Measurements from ENCODE around the gene STRBP. TPM values are rescaled to one million over a fixed set of nuclear protein-coding genes. Genes with fewer than 3 reads are reported as not detected.
"Not testable (repeated sequence)": the region's sequence is repeated elsewhere in the genome, so short reads cannot be mapped to it uniquely, and the experiment has no call there.

The STRBP gene
- total RNA-seq, 2 donors from 2014 or later: 30.1 to 42.5 TPM

GRCh38 chr9:123299558-123300126 is 31.3 kb upstream of the STRBP start:
- Mint-ChIP-seq H3K9me3 (no peaks in the 10 kb centered on the region), H3K4me1 (peaks cover 3% of the 10 kb centered on the region), H3K27ac (no peak overlapping the region), H3K27me3 (no peaks in the 10 kb centered on the region), H3K36me3 (ENCODE audit: low read depth) (no peaks in the 10 kb centered on the region), H3K4me3 (no peak overlapping the region)
- no peak for ATAC-seq (replicated peaks)

GRCh38 chr9:123296174-123296573 is 27.8 kb upstream of the STRBP start:
- H3K36me3 Mint-ChIP-seq (ENCODE audit: low read depth): no peaks in the 10 kb centered on the region
- no peak for ATAC-seq (replicated peaks)
- H3K27ac Mint-ChIP-seq: no peak overlapping the region
- no peaks in the 10 kb centered on the region for H3K9me3 Mint-ChIP-seq
- no peak overlapping the region for H3K4me3 Mint-ChIP-seq
- H3K4me1 Mint-ChIP-seq: no peaks in the 10 kb centered on the region
- peaks cover 9% of the 10 kb centered on the region for H3K27me3 Mint-ChIP-seq

- ATAC-seq (replicated peaks): no peak
- H3K9me3 Mint-ChIP-seq: no peaks in the 10 kb centered on the region
- H3K4me1 Mint-ChIP-seq: no peaks in the 10 kb centered on the region
- H3K4me3 Mint-ChIP-seq: no peak overlapping the region
- H3K27me3 Mint-ChIP-seq: peaks cover 9% of the 10 kb centered on the region
- H3K27ac Mint-ChIP-seq: no peak overlapping the region
- H3K36me3 Mint-ChIP-seq (ENCODE audit: low read depth): no peaks in the 10 kb centered on the region
Measured at GRCh38 chr9:123291736-123292135, 23.4 kb upstream of the STRBP start.

GRCh38 chr9:123290764-123291163 is 22.4 kb upstream of the STRBP start:
- Mint-ChIP-seq H3K27ac (no peak overlapping the region), H3K9me3 (no peaks in the 10 kb centered on the region)

GRCh38 chr9:123287639-123288038 is 19.3 kb upstream of the STRBP start:
- peak; percentile 24 for ATAC-seq (replicated peaks)
- H3K36me3 Mint-ChIP-seq (ENCODE audit: low read depth): no peaks in the 10 kb centered on the region
- no peak overlapping the region for H3K27ac Mint-ChIP-seq
- no peak overlapping the region for H3K4me3 Mint-ChIP-seq
- H3K27me3 Mint-ChIP-seq: peaks cover 9% of the 10 kb centered on the region
- no peaks in the 10 kb centered on the region for H3K4me1 Mint-ChIP-seq
- H3K9me3 Mint-ChIP-seq: no peaks in the 10 kb centered on the region

More at GRCh38 chr9:123290764-123291163, 22.4 kb upstream of the STRBP start:
- no peaks in the 10 kb centered on the region for H3K4me1 Mint-ChIP-seq
- peaks cover 9% of the 10 kb centered on the region for H3K27me3 Mint-ChIP-seq
- ATAC-seq (replicated peaks): no peak
- no peaks in the 10 kb centered on the region for H3K36me3 Mint-ChIP-seq (ENCODE audit: low read depth)
- no peak overlapping the region for H3K4me3 Mint-ChIP-seq

- Mint-ChIP-seq H3K27ac (no peak overlapping the region), H3K9me3 (no peaks in the 10 kb centered on the region), H3K36me3 (ENCODE audit: low read depth) (no peaks in the 10 kb centered on the region), H3K27me3 (no peaks in the 10 kb centered on the region), H3K4me3 (no peak overlapping the region), H3K4me1 (no peaks in the 10 kb centered on the region)
- ATAC-seq (replicated peaks): no peak
Measured at GRCh38 chr9:123286324-123286723, 17.9 kb upstream of the STRBP start.

GRCh38 chr9:123284656-123285055 is 16.3 kb upstream of the STRBP start:
- Mint-ChIP-seq H3K9me3 (no peaks in the 10 kb centered on the region), H3K27me3 (no peaks in the 10 kb centered on the region), H3K36me3 (ENCODE audit: low read depth) (no peaks in the 10 kb centered on the region), H3K27ac (no peak overlapping the region), H3K4me3 (no peak overlapping the region), H3K4me1 (no peaks in the 10 kb centered on the region)
- ATAC-seq (replicated peaks): no peak

GRCh38 chr9:123283455-123283854 is 15.1 kb upstream of the STRBP start:
- no peak overlapping the region for H3K4me3 Mint-ChIP-seq
- ATAC-seq (replicated peaks): no peak
- H3K27me3 Mint-ChIP-seq: no peaks in the 10 kb centered on the region
- H3K27ac Mint-ChIP-seq: no peak overlapping the region
- no peaks in the 10 kb centered on the region for H3K4me1 Mint-ChIP-seq
- no peaks in the 10 kb centered on the region for H3K36me3 Mint-ChIP-seq (ENCODE audit: low read depth)
- no peaks in the 10 kb centered on the region for H3K9me3 Mint-ChIP-seq

GRCh38 chr9:123283048-123283408 is 14.6 kb upstream of the STRBP start:
- Mint-ChIP-seq H3K9me3 (no peaks in the 10 kb centered on the region), H3K27ac (no peak overlapping the region), H3K4me3 (no peak overlapping the region), H3K4me1 (no peaks in the 10 kb centered on the region), H3K36me3 (ENCODE audit: low read depth) (no peaks in the 10 kb centered on the region), H3K27me3 (no peaks in the 10 kb centered on the region)
- no peak for ATAC-seq (replicated peaks)

GRCh38 chr9:123282362-123283047 is 14.1 kb upstream of the STRBP start:
- Mint-ChIP-seq H3K9me3 (no peaks in the 10 kb centered on the region), H3K27ac (no peak overlapping the region)

GRCh38 chr9:123281659-123282350 is 13.4 kb upstream of the STRBP start:
- Mint-ChIP-seq H3K27me3 (peaks cover under 1% of the 10 kb centered on the region), H3K4me1 (no peaks in the 10 kb centered on the region), H3K36me3 (ENCODE audit: low read depth) (no peaks in the 10 kb centered on the region), H3K4me3 (no peak overlapping the region), H3K27ac (no peak overlapping the region), H3K9me3 (no peaks in the 10 kb centered on the region)
- ATAC-seq (replicated peaks): no peak

More at GRCh38 chr9:123282362-123283047, 14.1 kb upstream of the STRBP start:
- H3K36me3 Mint-ChIP-seq (ENCODE audit: low read depth): no peaks in the 10 kb centered on the region
- H3K4me3 Mint-ChIP-seq: no peak overlapping the region
- no peaks in the 10 kb centered on the region for H3K27me3 Mint-ChIP-seq
- H3K4me1 Mint-ChIP-seq: no peaks in the 10 kb centered on the region
- no peak for ATAC-seq (replicated peaks)

- H3K4me3 Mint-ChIP-seq: not testable (repeated sequence)
Measured at GRCh38 chr9:123278879-123279493, 10.6 kb upstream of the STRBP start.

GRCh38 chr9:123278361-123278760 is 10.0 kb upstream of the STRBP start:
- Mint-ChIP-seq H3K4me1 (no peaks in the 10 kb centered on the region), H3K4me3 (no peak overlapping the region), H3K27ac (no peak overlapping the region), H3K36me3 (ENCODE audit: low read depth) (no peaks in the 10 kb centered on the region), H3K9me3 (no peaks in the 10 kb centered on the region), H3K27me3 (peaks cover 9% of the 10 kb centered on the region)
- ATAC-seq (replicated peaks): peak; percentile 35

More at GRCh38 chr9:123278879-123279493, 10.6 kb upstream of the STRBP start:
- H3K9me3 Mint-ChIP-seq; ATAC-seq (replicated peaks); H3K27me3 Mint-ChIP-seq; H3K4me1 Mint-ChIP-seq; H3K36me3 Mint-ChIP-seq (ENCODE audit: low read depth); H3K27ac Mint-ChIP-seq: not testable (repeated sequence)

- Mint-ChIP-seq H3K27me3 (peaks cover 9% of the 10 kb centered on the region), H3K27ac (no peak overlapping the region), H3K4me3 (no peak overlapping the region), H3K4me1 (no peaks in the 10 kb centered on the region), H3K9me3 (no peaks in the 10 kb centered on the region), H3K36me3 (ENCODE audit: low read depth) (no peaks in the 10 kb centered on the region)
- ATAC-seq (replicated peaks): no peak
Measured at GRCh38 chr9:123276551-123276950, 8.2 kb upstream of the STRBP start.

- H3K36me3 Mint-ChIP-seq (ENCODE audit: low read depth); H3K4me3 Mint-ChIP-seq; ATAC-seq (replicated peaks); H3K27me3 Mint-ChIP-seq; H3K27ac Mint-ChIP-seq; H3K9me3 Mint-ChIP-seq: not testable (repeated sequence)
- peaks cover 13% of the 10 kb centered on the region for H3K4me1 Mint-ChIP-seq
Measured at GRCh38 chr9:123271133-123271532, 2.7 kb upstream of the STRBP start.

All from activated T-helper 17 cell treated with anti-CD3 and anti-CD28 coated beads, Interleukin-2, amount 50 U/mL, for 72 hours (primary cell).